Measurements from ENCODE around the gene ST7. TPM values are rescaled to one million over a fixed set of nuclear protein-coding genes. Genes with fewer than 3 reads are reported as not detected.

The ST7 gene
- total and polyA plus RNA-seq, 2 of the 8 experiments (the other 6 are each of a cell fraction or from before 2014, with no cell fraction given) = 16.3 to 18.0 TPM

DNA sequence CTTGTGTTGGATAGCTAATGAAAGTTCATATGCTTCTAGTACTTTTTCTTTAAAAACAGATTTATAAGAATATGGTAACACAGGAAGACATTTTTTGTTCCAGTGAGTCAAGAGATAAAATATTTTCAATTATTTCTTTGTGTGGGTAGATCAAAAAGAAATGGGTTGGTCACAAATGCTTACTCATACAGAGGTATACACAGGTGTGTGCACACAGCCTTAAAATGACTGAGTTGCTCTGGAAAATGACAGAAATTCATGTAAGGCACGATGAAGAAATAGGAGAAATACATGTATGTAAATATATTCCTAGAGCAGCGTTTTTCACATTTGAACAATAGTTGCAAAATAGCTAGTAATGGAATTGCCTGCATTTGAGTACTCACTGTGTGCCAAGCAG, 66.0 kb downstream of the ST7 start:
- Histone ChIP-seq H3K9ac (replicated peaks in 1 of 4; ENCODE audit: extremely low read depth in 1 of 4, low read depth in 3 of 4, low read length in 3 of 4) (no peak overlapping the region), H3K79me2 (ENCODE audit: control insufficient read depth in 1 of 2, insufficient read depth in 2 of 2, low read length in 2 of 2) (peaks cover 0 to 2% of the 10 kb centered on the region in 2 experiments; a peak in 1 of 4 replicates), H3K27ac (ENCODE audit: low read depth, low read length) (no peak overlapping the region), H2BK15ac (ENCODE audit: low read length) (no peak overlapping the region), H2BK12ac (ENCODE audit: low read depth, low read length) (no peak overlapping the region), H3K36me3 (ENCODE audit: control insufficient read depth in 2 of 4, insufficient read depth in 4 of 4, low read length in 3 of 4) (no peaks in the 10 kb centered on the region), H3K27me3 (replicated peaks in 1 of 4; ENCODE audit: control insufficient read depth in 3 of 4, extremely low read depth in 1 of 4, insufficient read depth in 3 of 4, low read length in 3 of 4) (no peaks in the 10 kb centered on the region), H3K4me1 (replicated peaks in 1 of 4; ENCODE audit: control insufficient read depth in 3 of 4, insufficient read depth in 4 of 4, low read length in 3 of 4) (peaks cover 0 to 7% (median 4%) of the 10 kb centered on the region in 4 experiments), H3K79me1 (ENCODE audit: low read depth, low read length) (no peaks in the 10 kb centered on the region), H2AK5ac (ENCODE audit: low read depth, low read length) (no peak overlapping the region), H3K56ac (replicated peaks; ENCODE audit: insufficient read length, low read depth, low read length) (no peak overlapping the region), H3K14ac (ENCODE audit: insufficient read length) (no peak overlapping the region), H2BK120ac (replicated peaks; ENCODE audit: low read depth, low read length) (no peak overlapping the region), H3K9me3 (ENCODE audit: insufficient read depth in 2 of 2, low read depth in 1 of 2, low read length in 1 of 2) (no peaks in the 10 kb centered on the region), H4K91ac (replicated peaks; ENCODE audit: insufficient read length, low read length) (no peak overlapping the region), H2AFZ (ENCODE audit: low read length) (no peak overlapping the region), H3K18ac (ENCODE audit: extremely low read depth, low read length) (no peak overlapping the region), H3K4me3 (ENCODE audit: extremely low read depth in 1 of 4, insufficient read depth in 2 of 4, low read depth in 3 of 4, low read length in 4 of 4) (no peak overlapping the region), H4K20me1 (replicated peaks in 1 of 2; ENCODE audit: control insufficient read depth in 1 of 2, insufficient read depth in 2 of 2, low read length in 2 of 2) (no peaks in the 10 kb centered on the region), H2BK5ac (ENCODE audit: low read depth, low read length) (no peak overlapping the region), H3K23me2 (ENCODE audit: low read depth, low read length) (no peaks in the 10 kb centered on the region), H2BK20ac (ENCODE audit: low read length) (no peak overlapping the region), H3K4me2 (ENCODE audit: insufficient read depth in 1 of 2, low read depth in 2 of 2, low read length in 2 of 2) (no peak overlapping the region), H3K23ac (ENCODE audit: insufficient read length) (no peak overlapping the region), H4K5ac (ENCODE audit: insufficient read length, low read depth, low read length) (no peak overlapping the region), H3K4ac (replicated peaks; ENCODE audit: insufficient read length, low read depth, low read length) (no peak overlapping the region), H4K8ac (ENCODE audit: extremely low read depth, insufficient read depth, low read length) (no peak overlapping the region)
- 88% methylated on average over 2 of the region's 2 CpGs; no CpG with 5 or more reads in 1 of the 2 experiments for WGBS, 2 experiments (ENCODE audit: extremely low coverage in 1 of 2, insufficient coverage in 1 of 2, insufficient read length in 1 of 2, insufficient replicate concordance in 2 of 2, low coverage in 1 of 2, low lambda C conversion rate in 2 of 2, missing lambda C conversion rate in 1 of 2)
- CTCF ChIA-PET (ENCODE audit: partially characterized antibody) = interaction anchor here (1.1 kb wide), 1 partner anchor 53 kb away, joined by 3 read pairs; no protein-coding TSS in a partner anchor
- DNase-seq (ENCODE audit: low read depth in 1 of 2, low spot score in 2 of 2) = no peak
- POLR2A ChIA-PET (ENCODE audit: partially characterized antibody) = interaction anchor here (1.0 kb wide), 1 partner anchor 34 kb away, joined by 3 read pairs; no protein-coding TSS in a partner anchor
- no peak for FAIRE-seq
- TF ChIP-seq TAF7 (optimal IDR thresholded peaks at IDR 0.05; ENCODE audit: borderline replicate concordance, low read depth, low read length) = no peak
- TF ChIP-seq HDAC6 (IDR thresholded peaks at IDR 0.05; ENCODE audit: low read depth, low read length) = no peak
- no peak for TF ChIP-seq RXRA (IDR thresholded peaks at IDR 0.05; ENCODE audit: insufficient read depth, low read depth, low read length)
- no peak for TF ChIP-seq KDM5A (IDR thresholded peaks at IDR 0.05; ENCODE audit: low read length)
- TF ChIP-seq, protein P1, sequence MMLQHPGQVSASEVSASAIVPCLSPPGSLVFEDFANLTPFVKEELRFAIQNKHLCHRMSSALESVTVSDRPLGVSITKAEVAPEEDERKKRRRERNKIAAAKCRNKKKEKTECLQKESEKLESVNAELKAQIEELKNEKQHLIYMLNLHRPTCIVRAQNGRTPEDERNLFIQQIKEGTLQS (IDR thresholded peaks at IDR 0.05; ENCODE audit: insufficient read depth, low read depth, low read length) = no peak
- TF ChIP-seq GTF2F1 (IDR thresholded peaks at IDR 0.05; ENCODE audit: borderline replicate concordance, low read depth, low read length) = no peak
- no peak for TF ChIP-seq CEBPB (IDR thresholded peaks at IDR 0.05; ENCODE audit: low read depth, low read length)
- no peak for TF ChIP-seq BCL11A (IDR thresholded peaks at IDR 0.05; ENCODE audit: low read depth in 2 of 2, low read length in 2 of 2)
- TF ChIP-seq MAX (IDR thresholded peaks at IDR 0.05) = no peak
- TF ChIP-seq ATF2 (IDR thresholded peaks at IDR 0.05; ENCODE audit: low read length) = no peak
- no peak for TF ChIP-seq BRCA1 (IDR thresholded peaks at IDR 0.05; ENCODE audit: low read depth, low read length)
- no peak for TF ChIP-seq CBX5 (IDR thresholded peaks at IDR 0.05; ENCODE audit: low read depth, low read length)

All from H1 (cell line).